DMS153 treated with DMSO at 0.1 percent for 48 hours (cell line): Measurements from ENCODE around the gene DOCK7.
A peak's percentile ranks its signal among the peaks of the same experiment; 100 is the strongest.

Source experiments
- DNase-seq: peaks from one replicate; lab custom pipeline; 2025; ENCODE audit not compliant: unreplicated experiment; lab: John Stamatoyannopoulos, UW

DOCK7 gene

GRCh38 chr1:62417351-62417999, 270.7 kb downstream of the DOCK7 start:
- no peak for DNase-seq

- DNase-seq: no peak
Observed at GRCh38 chr1:62415687-62416086, 272.5 kb downstream of the DOCK7 start.

- peak; percentile 61 for DNase-seq
Observed at GRCh38 chr1:62407398-62408009, 280.7 kb downstream of the DOCK7 start.

GRCh38 chr1:62406576-62406975, 281.6 kb downstream of the DOCK7 start:
- DNase-seq: no peak

GRCh38 chr1:62405247-62405646, 282.9 kb downstream of the DOCK7 start:
- DNase-seq: no peak
